NCI-H526 treated with DMSO at 0.1 percent for 48 hours (cell line): ENCODE results near the gene MAST2.
"Not testable (repeated sequence)": the region's sequence is repeated elsewhere in the genome, so short reads cannot be mapped to it uniquely, and the experiment has no call there.

Source experiments
- DNase-seq: peaks from one replicate; lab custom pipeline; 2025; lab: John Stamatoyannopoulos, UW

Gene MAST2

GRCh38 chr1:45814776-45815175, 11.4 kb downstream of the MAST2 start:
- no peak for DNase-seq

DNA sequence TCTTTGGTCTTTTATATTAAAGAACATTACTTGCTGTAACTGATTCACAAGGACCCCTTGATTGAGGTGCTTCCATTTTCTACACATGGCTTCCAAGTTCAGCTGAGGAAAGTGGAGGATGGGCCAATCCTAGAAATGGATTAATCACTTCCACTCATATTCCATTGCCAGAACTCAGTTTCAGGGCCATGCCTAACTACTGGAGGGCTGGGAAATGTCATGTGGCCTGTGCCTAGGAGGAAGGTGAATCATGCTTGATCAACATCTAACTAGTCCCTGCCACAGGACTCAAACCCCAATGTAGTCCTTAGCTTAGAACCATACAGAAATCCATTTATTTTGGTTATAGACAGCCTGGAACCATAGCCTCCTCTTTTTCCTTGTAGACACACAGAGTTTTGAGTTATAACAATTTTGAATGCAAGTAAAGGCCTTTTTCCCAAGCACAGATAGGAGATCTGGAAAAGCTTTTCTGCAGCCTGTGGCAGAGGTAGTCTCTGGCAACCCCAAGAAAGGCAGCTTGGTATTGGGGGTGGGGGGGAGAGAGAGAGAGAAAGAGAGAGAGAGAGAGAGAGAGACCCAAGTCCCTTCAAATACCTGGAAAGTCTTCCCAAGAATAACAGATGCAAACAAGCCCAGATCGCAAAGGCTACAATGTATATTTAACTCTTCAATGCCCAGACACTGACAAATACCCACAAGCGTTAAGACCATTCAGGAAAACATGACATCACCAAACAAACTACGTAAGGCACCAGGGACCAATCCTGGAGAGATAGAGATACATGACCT, 12.5 kb downstream of the MAST2 start:
- no peak for DNase-seq

DNA sequence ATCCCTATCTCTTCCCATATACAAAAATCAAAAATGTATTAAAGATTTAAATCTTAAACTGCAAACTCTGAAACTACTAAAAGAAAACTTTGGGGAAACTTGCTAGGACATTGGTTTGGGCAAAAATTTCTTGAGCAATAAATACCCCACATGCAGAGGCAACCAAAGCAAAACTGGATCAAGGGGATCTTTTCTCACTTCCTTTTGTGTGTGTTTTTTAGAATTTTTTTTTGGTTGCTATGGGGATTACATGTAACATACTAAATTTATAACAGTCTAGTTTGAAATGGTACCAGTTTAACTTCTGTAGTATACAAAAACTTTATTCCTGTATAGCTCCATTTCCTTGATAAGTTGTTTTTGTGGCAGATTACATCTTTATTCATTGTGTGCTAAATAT, 16.8 kb downstream of the MAST2 start:
- DNase-seq, result no peak

GRCh38 chr1:45820788-45821187, 17.4 kb downstream of the MAST2 start:
- no peak for DNase-seq

GRCh38 chr1:45822644-45823043, 19.2 kb downstream of the MAST2 start:
- DNase-seq, result no peak

GRCh38 chr1:45824607-45825006, 21.2 kb downstream of the MAST2 start:
- no peak for DNase-seq

GRCh38 chr1:45827256-45827655, 23.8 kb downstream of the MAST2 start:
- DNase-seq, result no peak

- no peak for DNase-seq
Measured at GRCh38 chr1:45828841-45829240, 25.4 kb downstream of the MAST2 start.

DNA sequence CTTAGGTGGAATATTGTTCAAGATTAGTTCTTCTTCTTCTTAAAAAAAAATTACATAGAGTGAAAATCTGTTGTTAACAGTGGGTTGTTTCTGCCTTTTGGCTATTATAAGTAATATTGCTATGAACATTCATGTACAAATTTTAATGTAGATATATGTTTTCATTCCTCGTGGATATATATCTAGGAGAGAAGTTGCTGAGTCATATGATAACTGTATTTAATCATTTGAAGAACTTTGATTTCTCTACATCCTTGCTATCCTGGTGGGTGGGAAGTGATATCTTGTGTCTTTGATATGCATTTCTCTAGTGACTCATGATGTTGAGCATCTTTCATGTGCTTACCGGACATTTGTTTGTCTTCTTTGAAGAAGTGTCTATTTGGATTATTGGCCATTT, 29.9 kb downstream of the MAST2 start:
- no peak for DNase-seq

- DNase-seq, result peak; percentile 95
Measured at GRCh38 chr1:45834689-45835088, 31.3 kb downstream of the MAST2 start.

DNA sequence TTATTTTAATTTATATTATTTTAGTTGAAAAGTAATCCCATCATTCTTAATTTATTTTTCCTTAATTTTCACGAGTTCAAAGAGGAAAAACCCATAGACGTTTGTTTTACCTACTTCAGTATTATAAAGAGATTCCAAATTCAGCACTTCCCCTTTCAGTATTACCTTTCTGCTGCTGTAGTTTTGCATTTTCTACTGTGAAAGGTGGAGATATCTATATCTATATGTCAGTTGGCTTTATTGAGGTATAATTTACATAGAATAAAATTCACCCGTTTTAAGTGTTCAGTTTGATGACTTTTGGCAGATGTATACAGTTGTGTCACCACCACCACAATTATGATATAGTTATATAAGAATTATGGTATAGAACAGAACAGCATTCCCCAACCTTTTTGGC, 33.0 kb downstream of the MAST2 start:
- peak; percentile 69 for DNase-seq

DNA sequence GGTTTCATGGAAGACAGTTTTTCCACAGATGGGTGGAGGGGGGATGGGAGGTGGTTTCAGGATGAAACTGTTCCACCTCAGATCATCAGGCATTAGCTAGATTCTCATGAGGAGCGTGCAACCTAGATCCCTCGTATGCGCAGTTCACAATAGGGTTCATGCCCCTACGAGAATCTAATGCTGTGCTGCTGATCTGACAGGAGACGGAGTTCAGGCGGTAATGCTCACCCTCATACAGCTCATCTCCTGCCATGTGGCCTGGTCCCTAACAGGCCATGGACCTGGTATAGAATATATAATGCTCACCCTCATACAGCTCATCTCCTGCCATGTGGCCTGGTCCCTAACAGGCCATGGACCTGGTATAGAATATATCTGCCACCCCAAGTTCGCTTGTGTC, 33.4 kb downstream of the MAST2 start:
- DNase-seq, result not testable (repeated sequence)

GRCh38 chr1:45838322-45838721, 34.9 kb downstream of the MAST2 start:
- DNase-seq, result not testable (repeated sequence)

DNA sequence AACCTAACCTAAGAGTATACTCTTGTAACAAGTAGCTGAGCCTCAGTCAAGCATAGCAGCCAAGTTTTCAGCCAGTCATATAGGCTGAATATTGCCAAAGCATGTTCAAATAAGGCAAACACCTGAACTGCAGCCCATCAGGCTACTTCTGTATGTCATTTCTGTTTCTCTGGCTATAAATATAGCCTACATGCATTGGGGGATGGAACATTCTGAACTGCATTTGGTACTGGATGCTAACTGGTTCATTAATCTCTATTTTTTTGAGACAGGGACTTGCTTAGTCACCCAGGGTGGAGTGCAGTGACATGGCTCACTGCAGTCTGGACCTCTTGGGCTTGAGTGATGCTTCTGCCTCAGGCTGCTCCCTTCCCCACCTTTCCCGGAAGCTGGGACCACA, 37.3 kb downstream of the MAST2 start:
- no peak for DNase-seq

DNA sequence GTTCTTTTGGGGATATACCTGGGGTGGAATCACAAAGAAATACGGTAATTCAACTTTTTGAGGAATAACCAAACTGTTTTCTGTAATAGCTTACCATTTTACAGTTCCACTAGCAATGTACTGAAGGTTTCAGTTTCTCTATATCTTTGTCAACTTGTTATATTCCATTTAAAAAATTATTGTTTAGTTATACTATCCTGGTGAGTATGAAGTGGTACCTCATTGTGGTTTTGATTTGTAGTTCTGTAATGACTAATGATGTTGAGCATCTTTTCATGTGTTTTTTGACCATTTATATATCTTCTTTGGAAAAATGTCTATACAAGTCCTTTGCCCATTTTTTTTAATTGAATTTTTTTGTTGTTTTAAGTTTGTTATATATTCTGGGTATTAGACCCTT, 39.4 kb downstream of the MAST2 start:
- no peak for DNase-seq

- no peak for DNase-seq
Measured at GRCh38 chr1:45843474-45843905, 40.1 kb downstream of the MAST2 start.

DNA sequence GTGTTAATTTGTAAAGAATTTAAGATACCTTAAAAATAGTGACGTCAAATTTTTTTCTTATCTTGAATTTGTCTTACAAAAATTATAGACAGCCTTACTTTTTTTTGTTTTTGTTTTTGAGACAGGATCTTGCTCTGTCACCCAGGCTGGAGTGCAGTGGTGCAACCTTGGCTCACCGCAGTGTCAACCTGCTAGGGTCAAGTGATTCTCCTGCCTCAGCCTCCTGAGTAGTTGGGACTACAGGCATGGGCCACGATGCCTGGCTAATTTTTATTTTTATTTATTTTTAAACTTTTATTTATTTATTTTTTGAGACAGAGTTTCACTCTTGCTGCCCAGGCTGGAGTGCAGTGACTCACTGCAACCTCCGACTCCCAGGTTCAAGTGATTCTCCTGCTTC, 40.6 kb downstream of the MAST2 start:
- not testable (repeated sequence) for DNase-seq

DNA sequence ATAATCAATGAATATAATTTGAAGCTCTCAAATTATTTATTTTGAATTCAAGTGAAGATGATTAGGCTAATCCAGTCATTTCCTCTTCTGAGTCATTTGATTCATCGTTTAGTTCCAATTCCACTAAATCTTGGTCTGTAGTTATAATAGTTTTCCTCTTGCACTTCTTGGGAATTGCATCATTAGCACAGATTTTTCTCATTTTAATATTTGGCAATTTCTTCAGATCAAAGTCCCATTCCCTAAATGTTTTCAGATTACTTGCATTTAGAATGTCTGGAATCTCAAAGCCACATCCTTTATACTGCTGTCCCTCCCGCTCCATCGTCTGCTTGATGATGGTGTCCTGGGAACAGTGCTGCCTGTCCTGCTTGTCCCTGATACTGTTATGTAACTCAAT, 43.5 kb downstream of the MAST2 start:
- no peak for DNase-seq

DNA sequence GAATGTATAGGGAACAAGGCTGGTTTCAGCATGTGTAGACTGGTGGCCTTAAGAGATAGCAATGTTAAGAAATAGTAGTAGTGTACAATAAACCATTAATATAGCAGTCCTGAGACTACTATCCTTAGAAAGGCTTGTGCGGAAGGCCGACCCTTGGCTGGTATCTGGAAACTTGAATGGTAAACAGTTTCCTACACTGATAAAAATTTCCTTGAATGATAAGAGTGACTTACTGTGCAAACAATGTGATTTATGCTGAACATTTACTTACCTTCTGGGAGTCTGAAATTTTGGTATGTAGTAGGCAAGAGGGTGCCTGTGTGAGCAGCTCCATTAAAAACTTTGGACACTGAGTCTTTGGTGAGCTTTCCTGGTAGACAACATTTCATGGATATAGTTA, 44.7 kb downstream of the MAST2 start:
- no peak for DNase-seq

GRCh38 chr1:45848714-45849113, 45.3 kb downstream of the MAST2 start:
- no peak for DNase-seq

- DNase-seq, result no peak
Measured at GRCh38 chr1:45850017-45850416, 46.6 kb downstream of the MAST2 start.

GRCh38 chr1:45854724-45855123, 51.3 kb downstream of the MAST2 start:
- peak; percentile 80 for DNase-seq

GRCh38 chr1:45857101-45857700, 53.8 kb downstream of the MAST2 start:
- no peak for DNase-seq
